Measurements from ENCODE around the gene FBXO2. TPM values are rescaled to one million over a fixed set of nuclear protein-coding genes. Genes with fewer than 3 reads are reported as not detected.
A peak's percentile ranks its signal among the peaks of the same experiment; 100 is the strongest.

The FBXO2 gene
- total and polyA plus RNA-seq, 3 donors from 2014 or later = 11.3 to 19.0 (median 17.3) TPM

DNA sequence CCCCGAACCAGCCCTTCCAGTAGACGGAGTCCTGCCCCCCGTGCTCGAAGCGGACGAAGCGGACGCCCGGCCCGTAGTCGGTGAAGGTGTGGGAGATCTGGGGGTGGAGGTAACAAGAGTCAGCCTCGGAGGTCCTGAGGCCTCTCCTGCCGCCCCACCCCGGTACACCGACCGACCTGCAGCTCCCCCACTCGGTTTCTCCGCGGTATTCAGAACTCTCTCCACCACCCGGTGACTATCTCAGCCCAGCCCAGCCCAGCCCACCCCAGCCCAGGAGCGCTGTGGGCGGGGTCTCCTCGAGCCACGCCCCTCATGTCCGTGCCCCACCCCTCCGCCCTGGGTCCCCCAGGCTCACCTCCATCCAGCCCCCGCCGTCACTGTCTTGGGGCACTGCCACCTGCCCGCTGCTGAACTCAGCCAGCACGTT, 5.5 kb downstream of the FBXO2 start:
- DNase-seq = peak; percentile 45
- intact Hi-C loops (cut with DNase I; ENCODE audit: low total_unique reads) = loop anchor here (10.0 kb wide), 2 partner anchors 394 to 604 kb away; partner anchors contain the start of gene MASP2
- Histone ChIP-seq H3K27me3 (no peaks in the 10 kb centered on the region), H3K9me3 (no peaks in the 10 kb centered on the region), H3K4me3 (peak overlapping the region in 1 of 2 donors; percentile 5), H3K27ac (peak overlapping the region in 1 of 2 donors; percentile 17), H3K36me3 (ENCODE audit: low read depth, missing control alignments) (no peaks in the 10 kb centered on the region), H3K4me1 (peaks cover 32% of the 10 kb centered on the region)
- TF ChIP-seq, protein P1, sequence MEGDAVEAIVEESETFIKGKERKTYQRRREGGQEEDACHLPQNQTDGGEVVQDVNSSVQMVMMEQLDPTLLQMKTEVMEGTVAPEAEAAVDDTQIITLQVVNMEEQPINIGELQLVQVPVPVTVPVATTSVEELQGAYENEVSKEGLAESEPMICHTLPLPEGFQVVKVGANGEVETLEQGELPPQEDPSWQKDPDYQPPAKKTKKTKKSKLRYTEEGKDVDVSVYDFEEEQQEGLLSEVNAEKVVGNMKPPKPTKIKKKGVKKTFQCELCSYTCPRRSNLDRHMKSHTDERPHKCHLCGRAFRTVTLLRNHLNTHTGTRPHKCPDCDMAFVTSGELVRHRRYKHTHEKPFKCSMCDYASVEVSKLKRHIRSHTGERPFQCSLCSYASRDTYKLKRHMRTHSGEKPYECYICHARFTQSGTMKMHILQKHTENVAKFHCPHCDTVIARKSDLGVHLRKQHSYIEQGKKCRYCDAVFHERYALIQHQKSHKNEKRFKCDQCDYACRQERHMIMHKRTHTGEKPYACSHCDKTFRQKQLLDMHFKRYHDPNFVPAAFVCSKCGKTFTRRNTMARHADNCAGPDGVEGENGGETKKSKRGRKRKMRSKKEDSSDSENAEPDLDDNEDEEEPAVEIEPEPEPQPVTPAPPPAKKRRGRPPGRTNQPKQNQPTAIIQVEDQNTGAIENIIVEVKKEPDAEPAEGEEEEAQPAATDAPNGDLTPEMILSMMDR (IDR thresholded peaks at IDR 0.05) = no peak
- TF ChIP-seq POLR2A (IDR thresholded peaks at IDR 0.05) = no peak
- 18% methylated on average over 25 of the region's 30 CpGs; no CpG with 5 or more reads in 1 of the 2 donors for WGBS, 2 donors

GRCh38 chr1:11648039-11648438, 6.2 kb downstream of the FBXO2 start:
- Histone ChIP-seq H3K27me3 (no peaks in the 10 kb centered on the region), H3K9me3 (no peaks in the 10 kb centered on the region), H3K36me3 (ENCODE audit: low read depth, missing control alignments) (no peaks in the 10 kb centered on the region), H3K27ac (peak overlapping the region in 1 of 2 donors; percentile 17), H3K4me1 (peaks cover 32% of the 10 kb centered on the region), H3K4me3 (no peak overlapping the region)
- 22 to 56% methylated on average over 3 to 6 of the region's 6 CpGs for WGBS, 2 donors
- intact Hi-C loops (cut with DNase I; ENCODE audit: low total_unique reads) = loop anchor here (10.0 kb wide), 2 partner anchors 393 to 603 kb away; partner anchors contain the start of gene MASP2
- TF ChIP-seq, protein P1 (IDR thresholded peaks at IDR 0.05) = no peak
- no peak for TF ChIP-seq POLR2A (IDR thresholded peaks at IDR 0.05)
- DNase-seq = peak; percentile 80

DNA sequence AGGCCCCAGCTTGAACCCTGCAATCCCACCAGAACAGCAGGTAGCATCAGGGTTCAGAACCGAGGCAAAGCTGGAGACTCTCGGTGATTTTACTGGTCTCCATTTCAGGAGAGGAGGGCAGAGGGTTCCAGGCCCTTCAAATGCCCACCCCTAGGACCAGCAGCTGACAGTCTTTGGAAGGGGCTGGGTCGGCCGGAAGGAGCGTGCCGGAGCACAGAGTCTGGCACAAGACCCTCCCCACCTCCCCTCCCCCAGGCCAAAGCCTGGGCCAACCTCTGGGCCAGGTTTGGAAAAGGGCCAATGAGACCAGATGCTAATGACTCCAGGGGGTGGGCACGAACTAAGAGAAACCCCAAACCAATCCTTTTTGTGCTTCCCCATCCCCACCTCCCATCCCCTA, 6.9 kb downstream of the FBXO2 start:
- no peak overlapping the region for H3K4me3 ChIP-seq
- intact Hi-C loops (cut with DNase I; ENCODE audit: low total_unique reads) = loop anchor here (10.0 kb wide), 2 partner anchors 393 to 603 kb away; partner anchors contain the start of gene MASP2
- no peaks in the 10 kb centered on the region for H3K27me3 ChIP-seq
- H3K27ac ChIP-seq = no peak overlapping the region
- no peaks in the 10 kb centered on the region for H3K36me3 ChIP-seq (ENCODE audit: low read depth, missing control alignments)
- 91 to 95% methylated on average over 6 to 7 of the region's 7 CpGs for WGBS, 2 donors
- no peaks in the 10 kb centered on the region for H3K9me3 ChIP-seq
- DNase-seq = no peak
- peaks cover 32% of the 10 kb centered on the region for H3K4me1 ChIP-seq
- TF ChIP-seq, protein P1 (IDR thresholded peaks at IDR 0.05) = no peak

DNA sequence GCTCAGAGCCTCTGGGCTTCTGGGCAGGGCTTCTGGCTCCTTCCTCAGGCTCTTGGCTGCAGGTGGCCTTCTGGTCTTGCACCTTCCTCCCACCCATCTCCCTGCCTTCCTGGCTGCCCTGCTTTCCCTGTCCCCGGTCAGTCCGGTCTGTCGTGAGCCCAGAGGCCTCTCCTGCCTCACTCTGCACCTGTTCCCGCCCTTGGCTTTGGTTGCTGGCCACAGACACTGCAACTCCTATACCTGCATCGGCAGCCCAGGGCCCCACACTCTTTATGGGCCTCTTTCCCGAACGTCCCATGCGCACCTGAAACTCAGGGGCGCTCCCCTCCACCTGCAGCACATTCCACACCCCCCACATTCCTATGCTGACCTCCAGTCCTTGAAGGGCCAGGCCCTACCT, 7.9 kb downstream of the FBXO2 start:
- TF ChIP-seq, protein P1 (IDR thresholded peaks at IDR 0.05) = no peak
- no peak for TF ChIP-seq POLR2A (IDR thresholded peaks at IDR 0.05)
- peaks cover 32% of the 10 kb centered on the region for H3K4me1 ChIP-seq
- 89 to 91% methylated on average over 9 of the region's 9 CpGs for WGBS, 2 donors
- no peak for DNase-seq
- H3K4me3 ChIP-seq = no peak overlapping the region
- H3K27ac ChIP-seq = no peak overlapping the region
- no peaks in the 10 kb centered on the region for H3K9me3 ChIP-seq
- intact Hi-C loops (cut with DNase I; ENCODE audit: low total_unique reads) = loop anchor here (10.0 kb wide), 2 partner anchors 392 to 602 kb away; partner anchors contain the start of gene MASP2
- no peaks in the 10 kb centered on the region for H3K36me3 ChIP-seq (ENCODE audit: low read depth, missing control alignments)
- no peaks in the 10 kb centered on the region for H3K27me3 ChIP-seq
